Right lobe of liver (tissue), 6 donors: Measurements from ENCODE around the gene PTGDR. TPM values are rescaled to one million over a fixed set of nuclear protein-coding genes. Genes with fewer than 3 reads are reported as not detected.

ENCODE experiments used
- ATAC-seq, 4 donors: fragments of 200-7000 bp; cut with Tn5 transposase; one replicate each; pipeline ENCODE4 v1.9.1; 2020; ENCODE audit warnings: mild to moderate bottlenecking in 4 of 4, moderate library complexity in 4 of 4
- DNase-seq, 3 donors: peaks; one replicate each; pipeline ENCODE4 v3.0.0-alpha.2; 2020
- H3K27ac ChIP-seq, 3 donors: fragments of 200-600 bp; one replicate each; pipeline ENCODE4 v1.8.0; 2022
- H3K27me3 ChIP-seq, 2 donors: fragments of 200-600 bp; one replicate each; pipeline ENCODE4 v1.8.0; 2022
- H3K36me3 ChIP-seq, 4 donors: fragments of 200-600 bp; sonication (generic) in 1 of 4; one replicate each; pipeline versions ENCODE4 v1.5.1 to v1.8.0; 2017 to 2022; ENCODE audit warnings: control low read depth in 1 of 4
- H3K4me1 ChIP-seq, 4 donors: fragments of 200-600 bp; sonication (generic) in 1 of 4; one replicate each; pipeline versions ENCODE4 v1.5.1 to v1.8.0; 2017 to 2022; ENCODE audit warnings: control low read depth in 1 of 4
- H3K4me3 ChIP-seq, 3 donors: fragments of 200-600 bp; one replicate each; pipeline ENCODE4 v1.8.0; 2022
- H3K9me3 ChIP-seq, 4 donors: fragments of 200-600 bp; sonication (generic) in 1 of 4; one replicate each; pipeline versions ENCODE4 v1.5.1 to v1.8.0; 2017 to 2022; ENCODE audit warnings: control low read depth in 1 of 4
- POLR2A ChIP-seq: fragments of 450-650 bp; IDR thresholded peaks from one replicate; pipeline ENCODE4 v1.6.1; 2017; ENCODE audit warnings: antibody characterized with exemption, mild to moderate bottlenecking
- WGBS: methylation state at CpG from one replicate; pipeline ENCODE4 v1.1.6; 2018; ENCODE audit warnings: low coverage, low lambda C conversion rate; ENCODE audit not compliant: insufficient coverage; ENCODE audit errors: missing lambda C conversion rate; 5-methylcytosine and 5-hydroxymethylcytosine counted together
- intact Hi-C, 2 donors: fragments of 100-400 bp; cut with DNase I; formaldehyde crosslinking; loops; one replicate each; pipeline versions ENCODE4 v1.11.2 to v1.14.1; 2022
- total RNA-seq, 6 experiments: library from RNA; depleted of rRNA in 2 of 6; stranded (reverse); fragments of >200 nt in 2 of 6; fragmentation: NEBNext Ultra II Directional in 3 of 6; extraction: Animal tissue kit (Norgen Biotek cat#: 25700) in 3 of 6; gene quantifications; one replicate each; pipeline versions ENCODE4 v1.1.0 to v1.2.4, GENCODE V29; 2016 to 2023
- TF ChIP-seq, protein P1 (sequence below), 4 donors: fragments of 200-600 bp in 3 of 4; fragments of 450-650 bp in 1 of 4; IDR thresholded peaks; one replicate each; pipeline versions ENCODE4 v1.5.1 to v1.8.0; 2016 to 2022; ENCODE audit warnings: antibody characterized with exemption in 4 of 4, mild to moderate bottlenecking in 2 of 4
- donor health status: DM: no; HTN: yes; CAD: no.
- donor health status: DM: no; HTN: no; CAD: no.
- donor health status: DM: no; HTN: no; CAD: no.
- donor health status: DM: no; HTN: yes; CAD: no.
- donor health status: DM: no; HTN: yes; CAD: no.

The PTGDR gene
- total RNA-seq, 6 experiments from 2014 or later, result 0.15 to 0.50 (median 0.20) TPM; not detected in 1

DNA sequence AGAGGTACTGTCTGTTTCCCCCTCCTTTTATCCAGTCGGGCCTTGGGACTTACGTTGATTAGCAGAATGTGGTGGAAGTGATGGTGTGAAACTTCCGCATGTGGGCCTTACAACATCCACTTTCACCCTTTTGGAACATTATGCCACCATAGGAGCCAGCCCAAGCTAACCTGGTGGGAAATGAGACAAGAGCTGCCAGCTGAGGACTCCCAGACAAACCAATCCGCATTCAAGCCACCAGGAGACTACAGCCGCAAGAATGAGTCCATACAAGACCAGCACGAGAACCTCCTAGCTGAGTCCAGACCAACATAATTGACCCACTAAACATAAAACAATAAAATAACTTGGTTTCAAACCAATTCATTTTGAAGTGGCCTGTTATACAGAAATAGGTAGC, 37.5 kb downstream of the PTGDR start:
- H3K4me1 ChIP-seq, result no peaks in the 10 kb centered on the region
- H3K9me3 ChIP-seq, result no peaks in the 10 kb centered on the region
- TF ChIP-seq POLR2A, result no peak
- TF ChIP-seq, protein P1, sequence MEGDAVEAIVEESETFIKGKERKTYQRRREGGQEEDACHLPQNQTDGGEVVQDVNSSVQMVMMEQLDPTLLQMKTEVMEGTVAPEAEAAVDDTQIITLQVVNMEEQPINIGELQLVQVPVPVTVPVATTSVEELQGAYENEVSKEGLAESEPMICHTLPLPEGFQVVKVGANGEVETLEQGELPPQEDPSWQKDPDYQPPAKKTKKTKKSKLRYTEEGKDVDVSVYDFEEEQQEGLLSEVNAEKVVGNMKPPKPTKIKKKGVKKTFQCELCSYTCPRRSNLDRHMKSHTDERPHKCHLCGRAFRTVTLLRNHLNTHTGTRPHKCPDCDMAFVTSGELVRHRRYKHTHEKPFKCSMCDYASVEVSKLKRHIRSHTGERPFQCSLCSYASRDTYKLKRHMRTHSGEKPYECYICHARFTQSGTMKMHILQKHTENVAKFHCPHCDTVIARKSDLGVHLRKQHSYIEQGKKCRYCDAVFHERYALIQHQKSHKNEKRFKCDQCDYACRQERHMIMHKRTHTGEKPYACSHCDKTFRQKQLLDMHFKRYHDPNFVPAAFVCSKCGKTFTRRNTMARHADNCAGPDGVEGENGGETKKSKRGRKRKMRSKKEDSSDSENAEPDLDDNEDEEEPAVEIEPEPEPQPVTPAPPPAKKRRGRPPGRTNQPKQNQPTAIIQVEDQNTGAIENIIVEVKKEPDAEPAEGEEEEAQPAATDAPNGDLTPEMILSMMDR (IDR thresholded peaks at IDR 0.05), result no peak
- ATAC-seq (no peak), DNase-seq (no peak)
- no peak overlapping the region for H3K27ac ChIP-seq
- no peaks in the 10 kb centered on the region for H3K36me3 ChIP-seq
- intact Hi-C loops, result no loop called here
- H3K4me3 ChIP-seq, result no peak overlapping the region
- H3K27me3 ChIP-seq, result no peaks in the 10 kb centered on the region
- WGBS, result 67% methylated on average over 6 of the region's 6 CpGs

DNA sequence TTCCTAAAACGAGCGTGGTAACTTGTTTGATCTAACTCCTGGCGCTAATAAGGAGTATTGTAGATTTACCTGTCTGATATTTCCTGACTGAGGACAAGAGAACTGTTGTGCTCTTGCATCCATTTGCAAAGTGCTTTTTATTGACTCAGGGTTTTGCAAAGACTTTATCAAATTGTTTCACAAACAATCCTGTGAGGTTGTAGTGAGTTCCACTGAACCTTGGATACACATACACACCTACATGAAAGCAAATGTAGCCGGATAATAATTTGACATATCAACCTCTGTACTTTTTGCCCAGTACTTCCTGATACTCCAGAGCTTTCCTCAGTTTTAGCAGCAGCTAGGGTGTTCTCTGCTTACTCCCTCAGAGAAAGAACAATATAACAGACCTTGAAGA, 39.9 kb downstream of the PTGDR start:
- H3K4me3 ChIP-seq, result no peak overlapping the region
- ATAC-seq, result no peak
- H3K27ac ChIP-seq, result no peak overlapping the region
- 57% methylated on average over 4 of the region's 4 CpGs for WGBS
- no peaks in the 10 kb centered on the region for H3K27me3 ChIP-seq
- H3K36me3 ChIP-seq, result no peaks in the 10 kb centered on the region
- H3K9me3 ChIP-seq, result no peaks in the 10 kb centered on the region
- DNase-seq, result no peak
- TF ChIP-seq, protein P1 (IDR thresholded peaks at IDR 0.05), result no peak
- no peak for TF ChIP-seq POLR2A
- intact Hi-C loops, result no loop called here
- H3K4me1 ChIP-seq, result no peaks in the 10 kb centered on the region

DNA sequence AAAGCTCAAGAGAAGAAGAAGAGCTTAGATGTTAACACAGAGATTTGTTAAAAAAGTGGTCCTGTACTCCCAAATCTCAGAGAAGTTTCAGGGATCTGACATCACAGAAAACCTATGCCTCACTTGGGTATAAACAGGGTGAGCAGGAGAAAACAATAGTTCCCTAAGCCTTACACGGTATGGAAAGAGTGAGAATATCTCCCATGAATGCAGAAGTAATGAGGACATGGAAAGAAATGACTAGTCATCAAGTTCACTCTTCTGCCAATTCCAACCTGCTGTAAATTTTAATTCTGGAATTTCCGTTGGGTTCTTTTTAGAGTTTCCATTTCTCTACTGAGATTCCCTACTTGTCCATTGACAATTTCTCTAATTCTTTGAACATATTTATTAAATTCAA, 40.4 kb downstream of the PTGDR start:
- ATAC-seq (peak in 2 of 4 donors; percentile 17 to 27), DNase-seq (no peak)
- intact Hi-C loops, result no loop called here
- H3K27me3 ChIP-seq, result no peaks in the 10 kb centered on the region
- TF ChIP-seq POLR2A, result no peak
- TF ChIP-seq, protein P1 (IDR thresholded peaks at IDR 0.05), result no peak
- H3K36me3 ChIP-seq, result no peaks in the 10 kb centered on the region
- H3K9me3 ChIP-seq, result no peaks in the 10 kb centered on the region
- H3K4me1 ChIP-seq, result no peaks in the 10 kb centered on the region
- H3K27ac ChIP-seq, result no peak overlapping the region
- no peak overlapping the region for H3K4me3 ChIP-seq
- WGBS, result 70% methylated on average over 2 of the region's 2 CpGs

DNA sequence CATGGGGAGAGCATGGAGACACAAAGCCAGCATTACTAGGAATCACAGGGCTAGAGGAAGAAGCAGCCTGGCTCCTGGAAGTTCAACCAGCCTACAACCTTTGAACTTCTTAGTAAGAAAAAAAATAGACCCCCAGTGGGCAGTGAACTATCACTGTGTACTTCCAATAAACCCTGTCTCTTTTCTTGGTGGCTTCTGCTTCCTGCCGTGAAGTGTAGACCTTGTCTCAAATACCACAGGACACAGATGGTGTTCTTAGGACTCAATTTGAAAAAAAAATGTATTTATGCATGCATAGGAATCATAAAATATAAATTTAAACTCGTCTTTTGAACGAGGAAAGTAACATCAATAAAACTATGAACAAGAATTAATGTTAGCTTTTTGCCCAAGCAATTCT, 43.0 kb downstream of the PTGDR start:
- no peak overlapping the region for H3K27ac ChIP-seq
- no peak for TF ChIP-seq POLR2A
- TF ChIP-seq, protein P1 (IDR thresholded peaks at IDR 0.05), result no peak
- no peak for DNase-seq
- 36% methylated on average over 3 of the region's 3 CpGs for WGBS
- H3K4me1 ChIP-seq, result peaks cover 0 to 15% (median 0%) of the 10 kb centered on the region in 4 donors
- no peak for ATAC-seq
- no peak overlapping the region for H3K4me3 ChIP-seq
- no peaks in the 10 kb centered on the region for H3K9me3 ChIP-seq
- peaks cover 0 to 13% of the 10 kb centered on the region in 2 donors for H3K27me3 ChIP-seq
- intact Hi-C loops, result no loop called here
- no peaks in the 10 kb centered on the region for H3K36me3 ChIP-seq

DNA sequence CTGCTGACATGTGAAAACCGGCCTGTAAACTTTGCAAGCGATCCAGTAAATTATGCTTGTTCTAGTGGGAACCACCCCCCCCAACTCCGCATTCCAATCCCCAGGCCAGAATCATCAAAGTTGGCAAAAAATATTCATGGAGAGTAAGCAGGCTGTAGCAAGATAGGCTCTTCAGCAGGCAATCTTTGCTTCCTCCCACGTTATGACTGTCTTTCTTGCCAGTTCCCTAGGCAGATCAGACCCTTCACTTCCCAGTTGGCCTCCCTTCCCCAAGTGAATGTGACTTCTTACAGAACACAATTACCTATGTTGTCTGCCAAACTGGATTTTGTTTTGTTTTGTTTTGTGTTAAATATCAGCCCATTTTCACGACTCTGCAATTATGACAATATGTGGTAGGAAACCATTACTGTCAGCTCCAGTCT, 45.4 kb downstream of the PTGDR start:
- WGBS, result 73% methylated on average over 5 of the region's 5 CpGs
- TF ChIP-seq, protein P1 (IDR thresholded peaks at IDR 0.05), result no peak
- TF ChIP-seq POLR2A, result no peak
- ATAC-seq (peak in 1 of 4 donors; percentile 11), DNase-seq (no peak)
- no peak overlapping the region for H3K4me3 ChIP-seq
- peaks cover 0 to 15% (median 0%) of the 10 kb centered on the region in 4 donors for H3K4me1 ChIP-seq
- peaks cover 0 to 13% of the 10 kb centered on the region in 2 donors for H3K27me3 ChIP-seq
- H3K9me3 ChIP-seq, result no peaks in the 10 kb centered on the region
- intact Hi-C loops, result no loop called here
- H3K27ac ChIP-seq, result no peak overlapping the region
- no peaks in the 10 kb centered on the region for H3K36me3 ChIP-seq
